ENCODE results near the gene TMBIM6. TPM values are rescaled to one million over a fixed set of nuclear protein-coding genes. Genes with fewer than 3 reads are reported as not detected.
A peak's percentile ranks its signal among the peaks of the same experiment; 100 is the strongest.

The TMBIM6 gene
- polyA plus RNA-seq, 1 donor: 616 TPM

- peaks cover 4% of the 10 kb centered on the region for H3K4me1 ChIP-seq (ENCODE audit: control insufficient read depth, insufficient read depth, low read length)
- H3K27me3 ChIP-seq (ENCODE audit: control insufficient read depth, insufficient read depth, low read length): no peaks in the 10 kb centered on the region
- H3K4me3 ChIP-seq (ENCODE audit: low read length): no peak overlapping the region
- peak overlapping the region; percentile 6 for H3K27ac ChIP-seq (ENCODE audit: low read length)
- peaks cover 10% of the 10 kb centered on the region for H3K36me3 ChIP-seq (ENCODE audit: control insufficient read depth, insufficient read depth, low read length)
- no peak for DNase-seq
- H3K9me3 ChIP-seq (ENCODE audit: control insufficient read depth, low read depth, low read length): no peaks in the 10 kb centered on the region
- WGBS (ENCODE audit: insufficient coverage, low lambda C conversion rate): no CpG with 5 or more reads among the region's 3 CpGs
Measured at GRCh38 chr12:49744363-49744885, 3.1 kb downstream of the TMBIM6 start.

- 33% methylated on average over 1 of the region's 1 CpG for WGBS (ENCODE audit: insufficient coverage, low lambda C conversion rate)
- peaks cover 24% of the 10 kb centered on the region for H3K36me3 ChIP-seq (ENCODE audit: control insufficient read depth, insufficient read depth, low read length)
- H3K9me3 ChIP-seq (ENCODE audit: control insufficient read depth, low read depth, low read length): no peaks in the 10 kb centered on the region
- peaks cover 22% of the 10 kb centered on the region for H3K4me1 ChIP-seq (ENCODE audit: control insufficient read depth, insufficient read depth, low read length)
- no peak overlapping the region for H3K27ac ChIP-seq (ENCODE audit: low read length)
- H3K27me3 ChIP-seq (ENCODE audit: control insufficient read depth, insufficient read depth, low read length): no peaks in the 10 kb centered on the region
- DNase-seq: no peak
- no peak overlapping the region for H3K4me3 ChIP-seq (ENCODE audit: low read length)
Measured at GRCh38 chr12:49748306-49748705, 6.9 kb downstream of the TMBIM6 start.

GRCh38 chr12:49748800-49749199 lies 7.4 kb downstream of the TMBIM6 start:
- H3K27me3 ChIP-seq (ENCODE audit: control insufficient read depth, insufficient read depth, low read length): no peaks in the 10 kb centered on the region
- DNase-seq: no peak
- H3K4me1 ChIP-seq (ENCODE audit: control insufficient read depth, insufficient read depth, low read length): peaks cover 21% of the 10 kb centered on the region
- no peak overlapping the region for H3K27ac ChIP-seq (ENCODE audit: low read length)
- H3K9me3 ChIP-seq (ENCODE audit: control insufficient read depth, low read depth, low read length): no peaks in the 10 kb centered on the region
- 63% methylated on average over 2 of the region's 3 CpGs for WGBS (ENCODE audit: insufficient coverage, low lambda C conversion rate)
- peaks cover 29% of the 10 kb centered on the region for H3K36me3 ChIP-seq (ENCODE audit: control insufficient read depth, insufficient read depth, low read length)
- H3K4me3 ChIP-seq (ENCODE audit: low read length): no peak overlapping the region

DNA sequence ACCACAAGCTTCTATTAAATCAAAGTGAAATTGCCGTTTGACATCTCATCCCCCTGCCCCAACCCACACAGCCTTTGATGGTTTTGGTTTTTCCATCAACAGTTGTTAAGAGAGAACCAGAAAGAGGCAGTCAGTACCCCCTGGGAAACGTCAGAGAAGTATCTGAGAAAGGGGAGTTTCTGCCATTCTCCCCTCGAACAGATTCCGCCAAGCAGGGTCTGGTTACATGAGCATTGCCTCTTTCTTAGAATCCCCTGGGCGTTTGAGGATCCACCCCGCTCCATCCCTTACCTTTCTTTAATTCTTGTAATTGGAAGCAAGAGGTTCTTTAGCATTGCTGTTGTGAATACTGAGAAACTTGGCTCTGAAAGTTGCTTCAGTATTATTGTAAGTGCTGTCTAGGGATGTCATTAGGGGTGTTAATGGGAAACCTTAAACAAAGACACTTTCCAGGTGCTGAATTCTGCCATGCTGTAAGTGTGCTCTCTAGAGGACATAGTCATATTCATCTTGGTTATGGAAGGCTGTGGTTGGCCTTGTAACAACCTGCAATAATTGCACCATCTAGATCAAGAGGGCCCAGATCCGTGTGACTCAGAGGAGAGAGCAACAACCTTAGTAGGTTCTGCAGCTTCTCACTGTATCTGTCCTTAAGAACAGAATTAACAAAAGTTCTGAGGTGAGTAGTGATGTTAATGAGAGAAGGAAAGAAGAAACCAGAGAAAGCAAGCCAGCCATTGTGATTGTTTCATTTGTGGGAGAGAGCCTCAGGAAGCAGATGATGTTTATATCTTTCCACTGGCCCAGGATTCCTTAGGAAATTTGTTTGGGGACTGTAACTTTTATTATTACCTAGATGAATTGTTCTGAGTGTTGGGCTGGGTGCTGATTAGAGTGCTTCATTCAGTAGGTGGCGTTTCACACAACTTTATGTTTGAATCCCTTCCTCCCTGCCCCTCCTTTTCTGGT lies 9.0 kb downstream of the TMBIM6 start:
- no peaks in the 10 kb centered on the region for H3K9me3 ChIP-seq (ENCODE audit: control insufficient read depth, low read depth, low read length)
- DNase-seq: peak; percentile 34 to 64
- H3K27ac ChIP-seq (ENCODE audit: low read length): peak overlapping the region; percentile 52
- peaks cover 38% of the 10 kb centered on the region for H3K36me3 ChIP-seq (ENCODE audit: control insufficient read depth, insufficient read depth, low read length)
- WGBS (ENCODE audit: insufficient coverage, low lambda C conversion rate): 100% methylated on average over 2 of the region's 8 CpGs
- peaks cover 21% of the 10 kb centered on the region for H3K4me1 ChIP-seq (ENCODE audit: control insufficient read depth, insufficient read depth, low read length)
- no peaks in the 10 kb centered on the region for H3K27me3 ChIP-seq (ENCODE audit: control insufficient read depth, insufficient read depth, low read length)
- H3K4me3 ChIP-seq (ENCODE audit: low read length): no peak overlapping the region

DNA sequence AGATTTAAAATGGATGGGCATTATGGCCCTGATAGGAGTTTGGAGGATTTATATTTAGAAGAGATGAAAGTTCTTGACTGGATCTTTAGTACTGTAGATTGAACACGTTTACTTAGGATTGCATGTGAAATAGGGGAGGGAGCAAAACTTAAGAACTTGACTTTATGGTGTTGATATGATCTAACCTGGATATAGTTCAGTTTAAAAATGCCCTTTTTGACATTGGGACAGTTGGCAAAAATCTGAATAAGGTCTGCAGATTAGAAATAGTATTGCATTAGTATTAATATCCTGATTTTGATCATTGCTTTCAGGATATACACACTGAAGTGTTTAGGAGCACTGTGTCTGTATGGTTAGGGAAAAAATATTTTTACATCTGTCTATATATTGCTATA lies 9.6 kb downstream of the TMBIM6 start:
- H3K27ac ChIP-seq (ENCODE audit: low read length): peak overlapping the region; percentile 52
- peaks cover 44% of the 10 kb centered on the region for H3K36me3 ChIP-seq (ENCODE audit: control insufficient read depth, insufficient read depth, low read length)
- H3K9me3 ChIP-seq (ENCODE audit: control insufficient read depth, low read depth, low read length): no peaks in the 10 kb centered on the region
- DNase-seq: no peak
- no peak overlapping the region for H3K4me3 ChIP-seq (ENCODE audit: low read length)
- no CpG with 5 or more reads among the region's 1 CpG for WGBS (ENCODE audit: insufficient coverage, low lambda C conversion rate)
- H3K27me3 ChIP-seq (ENCODE audit: control insufficient read depth, insufficient read depth, low read length): no peaks in the 10 kb centered on the region
- H3K4me1 ChIP-seq (ENCODE audit: control insufficient read depth, insufficient read depth, low read length): peaks cover 21% of the 10 kb centered on the region

DNA sequence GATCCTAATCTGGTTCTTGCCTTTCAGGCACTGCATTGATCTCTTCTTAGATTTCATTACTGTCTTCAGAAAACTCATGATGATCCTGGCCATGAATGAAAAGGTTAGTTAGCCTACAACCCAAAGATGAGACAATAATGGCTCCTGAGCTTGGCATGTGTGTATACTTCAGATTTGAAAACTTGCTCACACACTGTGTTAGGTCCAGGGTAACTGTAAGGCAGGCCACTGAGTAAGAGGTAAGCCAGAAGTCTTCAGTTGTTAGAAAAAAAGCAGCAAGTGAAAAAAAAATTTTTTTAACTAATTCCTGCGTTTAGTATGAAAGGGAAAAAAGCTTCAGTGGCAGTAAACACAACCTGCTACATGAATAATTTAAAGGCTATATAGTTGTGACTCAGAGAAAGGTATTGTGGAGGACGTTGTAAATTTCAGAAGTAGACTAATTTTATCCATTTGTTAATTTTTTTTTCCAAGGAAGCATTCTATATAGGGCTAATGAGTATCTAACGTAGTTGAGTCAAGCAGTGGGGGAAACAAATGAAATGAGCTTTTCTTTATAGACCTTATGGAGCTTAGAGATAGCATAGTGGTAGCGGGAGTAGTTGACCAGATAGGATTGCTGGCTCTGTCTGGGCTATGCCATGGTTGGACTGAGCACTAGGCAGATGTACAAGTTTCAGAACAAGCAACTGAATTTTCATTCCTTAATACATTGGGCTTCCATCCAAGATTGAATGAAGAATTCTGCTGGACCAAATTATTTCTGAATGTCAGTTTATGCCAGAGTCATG lies 20.5 kb downstream of the TMBIM6 start:
- Histone ChIP-seq H3K36me3 (ENCODE audit: control insufficient read depth, insufficient read depth, low read length) (peaks cover 75% of the 10 kb centered on the region), H3K27ac (ENCODE audit: low read length) (no peak overlapping the region), H3K4me3 (ENCODE audit: low read length) (no peak overlapping the region), H3K4me1 (ENCODE audit: control insufficient read depth, insufficient read depth, low read length) (no peaks in the 10 kb centered on the region), H3K27me3 (ENCODE audit: control insufficient read depth, insufficient read depth, low read length) (no peaks in the 10 kb centered on the region), H3K9me3 (ENCODE audit: control insufficient read depth, low read depth, low read length) (no peaks in the 10 kb centered on the region)
- DNase-seq: no peak
- 100% methylated on average over 2 of the region's 4 CpGs for WGBS (ENCODE audit: insufficient coverage, low lambda C conversion rate)

DNA sequence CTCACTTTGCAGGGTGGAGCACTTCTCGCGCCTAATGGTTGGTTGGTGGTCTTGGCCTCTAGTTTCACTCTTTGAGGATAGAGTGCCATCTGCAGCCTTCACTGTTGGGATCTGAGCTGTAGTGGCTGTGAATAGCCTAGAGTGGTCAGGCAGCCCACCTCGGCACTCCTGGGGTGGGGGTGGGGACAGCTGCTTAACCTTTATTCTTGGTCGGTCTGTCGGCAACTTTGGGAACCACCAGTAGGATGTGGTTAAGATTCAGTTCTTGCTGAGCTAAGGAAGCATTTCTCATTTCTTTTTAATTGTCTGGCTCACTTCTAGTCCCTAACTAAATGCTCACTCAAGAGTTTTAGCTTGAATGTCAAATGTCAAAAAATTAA lies 21.1 kb downstream of the TMBIM6 start:
- Histone ChIP-seq H3K9me3 (ENCODE audit: control insufficient read depth, low read depth, low read length) (no peaks in the 10 kb centered on the region), H3K4me1 (ENCODE audit: control insufficient read depth, insufficient read depth, low read length) (no peaks in the 10 kb centered on the region), H3K4me3 (ENCODE audit: low read length) (no peak overlapping the region), H3K27ac (ENCODE audit: low read length) (no peak overlapping the region), H3K27me3 (ENCODE audit: control insufficient read depth, insufficient read depth, low read length) (no peaks in the 10 kb centered on the region), H3K36me3 (ENCODE audit: control insufficient read depth, insufficient read depth, low read length) (peaks cover 69% of the 10 kb centered on the region)
- no peak for DNase-seq
- WGBS (ENCODE audit: insufficient coverage, low lambda C conversion rate): no CpG with 5 or more reads among the region's 5 CpGs

- Histone ChIP-seq H3K27ac (ENCODE audit: low read length) (no peak overlapping the region), H3K4me1 (ENCODE audit: control insufficient read depth, insufficient read depth, low read length) (no peaks in the 10 kb centered on the region), H3K27me3 (ENCODE audit: control insufficient read depth, insufficient read depth, low read length) (no peaks in the 10 kb centered on the region), H3K36me3 (ENCODE audit: control insufficient read depth, insufficient read depth, low read length) (peaks cover 63% of the 10 kb centered on the region), H3K9me3 (ENCODE audit: control insufficient read depth, low read depth, low read length) (no peaks in the 10 kb centered on the region), H3K4me3 (ENCODE audit: low read length) (no peak overlapping the region)
- 0% methylated on average over 1 of the region's 8 CpGs for WGBS (ENCODE audit: insufficient coverage, low lambda C conversion rate)
- peak; percentile 32 to 43 for DNase-seq
Measured at GRCh38 chr12:49763006-49763591, 21.7 kb downstream of the TMBIM6 start.

DNA sequence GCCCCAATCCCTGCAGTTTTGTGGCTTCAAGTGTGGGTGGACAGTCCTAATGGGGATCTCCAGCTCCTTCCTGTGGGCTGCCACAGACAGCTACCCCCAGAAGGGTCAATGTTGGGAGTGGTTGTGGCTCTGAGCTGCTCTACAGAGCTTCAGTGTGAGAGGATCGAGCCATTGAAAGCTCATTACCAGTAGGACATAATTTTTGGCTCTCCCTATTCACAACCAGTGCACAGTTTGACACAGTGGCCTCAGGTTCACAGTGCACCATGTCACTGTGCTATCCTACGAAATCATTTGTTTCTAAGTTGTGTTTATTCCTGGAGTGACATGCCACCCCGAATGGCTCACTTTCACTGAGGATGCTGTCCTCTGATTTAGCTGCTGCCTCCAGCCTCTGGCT lies 22.8 kb downstream of the TMBIM6 start:
- no peaks in the 10 kb centered on the region for H3K27me3 ChIP-seq (ENCODE audit: control insufficient read depth, insufficient read depth, low read length)
- no peak overlapping the region for H3K4me3 ChIP-seq (ENCODE audit: low read length)
- no peaks in the 10 kb centered on the region for H3K9me3 ChIP-seq (ENCODE audit: control insufficient read depth, low read depth, low read length)
- WGBS (ENCODE audit: insufficient coverage, low lambda C conversion rate): no CpG with 5 or more reads among the region's 3 CpGs
- no peak for DNase-seq
- H3K36me3 ChIP-seq (ENCODE audit: control insufficient read depth, insufficient read depth, low read length): peaks cover 52% of the 10 kb centered on the region
- H3K4me1 ChIP-seq (ENCODE audit: control insufficient read depth, insufficient read depth, low read length): no peaks in the 10 kb centered on the region
- H3K27ac ChIP-seq (ENCODE audit: low read length): no peak overlapping the region

DNA sequence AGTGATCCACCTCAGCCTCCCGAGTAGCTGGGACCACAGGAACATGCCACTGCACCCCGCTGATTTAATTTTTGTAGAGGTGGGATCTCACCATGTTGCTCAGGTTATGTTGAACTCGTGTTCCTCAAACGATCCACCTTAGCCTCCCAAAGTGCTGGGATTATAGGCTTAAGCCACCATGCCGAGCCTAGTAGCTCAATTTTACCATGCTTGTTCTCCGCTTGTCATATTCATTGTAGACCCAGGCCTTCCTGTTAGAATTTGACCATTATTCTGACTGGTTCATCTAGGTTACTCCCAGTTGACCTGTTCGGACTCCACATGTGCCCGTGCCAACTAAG lies 24.7 kb downstream of the TMBIM6 start:
- 100% methylated on average over 2 of the region's 8 CpGs for WGBS (ENCODE audit: insufficient coverage, low lambda C conversion rate)
- H3K4me3 ChIP-seq (ENCODE audit: low read length): no peak overlapping the region
- no peak for DNase-seq
- H3K9me3 ChIP-seq (ENCODE audit: control insufficient read depth, low read depth, low read length): no peaks in the 10 kb centered on the region
- H3K36me3 ChIP-seq (ENCODE audit: control insufficient read depth, insufficient read depth, low read length): peaks cover 37% of the 10 kb centered on the region
- no peak overlapping the region for H3K27ac ChIP-seq (ENCODE audit: low read length)
- H3K27me3 ChIP-seq (ENCODE audit: control insufficient read depth, insufficient read depth, low read length): no peaks in the 10 kb centered on the region
- no peaks in the 10 kb centered on the region for H3K4me1 ChIP-seq (ENCODE audit: control insufficient read depth, insufficient read depth, low read length)
